Transverse colon (tissue), 4 donors: ENCODE measurements around the gene PRUNE1.

Source experiments
- EP300 ChIP-seq: sonication (generic); formaldehyde crosslinking; IDR thresholded peaks from one replicate; pipeline ENCODE4 v1.6.1; 2017; ENCODE audit warnings: antibody characterized with exemption, low read depth
- POLR2A ChIP-seq: fragments of 450-650 bp; IDR thresholded peaks from one replicate; pipeline ENCODE4 v1.6.1; 2016; ENCODE audit warnings: antibody characterized with exemption, mild to moderate bottlenecking, moderate library complexity
- POLR2AphosphoS5 ChIP-seq, 3 donors: sonication (generic); formaldehyde crosslinking; IDR thresholded peaks; one replicate each; pipeline ENCODE4 v1.6.1; 2016; ENCODE audit warnings: antibody characterized with exemption in 3 of 3
- TF ChIP-seq, protein P1 (sequence below), 5 experiments: fragments of 200-600 bp in 3 of 5; fragments of 450-650 bp in 2 of 5; sonication (generic) in 3 of 5; IDR thresholded peaks; 1 replicate in 2 of 5; 2 replicates in 3 of 5; pipeline ENCODE4 v1.5.1; 2016 to 2017; ENCODE audit warnings: antibody characterized with exemption in 5 of 5, inconsistent platforms in 3 of 5, mild to moderate bottlenecking in 2 of 5, moderate library complexity in 1 of 5

DNA sequence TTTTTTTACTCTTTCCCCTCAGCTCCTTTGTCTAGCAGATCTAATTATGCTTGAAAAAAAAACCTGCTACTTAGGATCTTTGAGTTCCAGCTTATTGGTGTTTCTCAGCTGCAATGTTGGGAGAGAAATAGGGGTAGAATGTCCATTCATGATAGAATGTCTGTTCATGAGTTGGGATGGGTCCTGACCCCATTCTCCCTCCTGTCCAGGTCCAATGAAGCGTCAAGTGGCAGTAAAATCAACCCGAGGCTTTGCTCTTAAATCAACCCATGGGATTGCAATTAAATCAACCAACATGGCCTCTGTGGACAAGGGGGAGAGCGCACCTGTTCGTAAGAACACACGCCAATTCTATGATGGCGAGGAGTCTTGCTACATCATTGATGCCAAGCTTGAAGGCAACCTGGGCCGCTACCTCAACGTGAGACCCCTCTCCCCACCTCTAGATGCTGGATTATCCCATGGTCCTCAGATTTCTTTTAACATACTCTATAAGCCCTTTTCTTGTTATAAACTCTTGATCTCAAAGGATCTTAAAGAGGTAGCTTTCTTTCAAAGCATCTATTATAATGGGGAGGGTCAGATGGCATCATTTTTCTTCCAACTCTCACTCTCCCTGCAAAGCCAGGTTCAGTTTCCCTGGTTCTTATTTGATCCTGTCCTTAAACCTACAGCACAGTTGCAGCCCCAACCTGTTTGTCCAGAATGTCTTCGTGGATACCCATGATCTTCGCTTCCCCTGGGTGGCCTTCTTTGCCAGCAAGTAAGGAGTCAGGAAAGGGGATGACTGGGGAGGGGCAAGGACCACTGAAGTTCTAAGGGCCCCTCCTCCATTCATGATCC is 44.7 kb upstream of the PRUNE1 start:
- TF ChIP-seq, protein P1, sequence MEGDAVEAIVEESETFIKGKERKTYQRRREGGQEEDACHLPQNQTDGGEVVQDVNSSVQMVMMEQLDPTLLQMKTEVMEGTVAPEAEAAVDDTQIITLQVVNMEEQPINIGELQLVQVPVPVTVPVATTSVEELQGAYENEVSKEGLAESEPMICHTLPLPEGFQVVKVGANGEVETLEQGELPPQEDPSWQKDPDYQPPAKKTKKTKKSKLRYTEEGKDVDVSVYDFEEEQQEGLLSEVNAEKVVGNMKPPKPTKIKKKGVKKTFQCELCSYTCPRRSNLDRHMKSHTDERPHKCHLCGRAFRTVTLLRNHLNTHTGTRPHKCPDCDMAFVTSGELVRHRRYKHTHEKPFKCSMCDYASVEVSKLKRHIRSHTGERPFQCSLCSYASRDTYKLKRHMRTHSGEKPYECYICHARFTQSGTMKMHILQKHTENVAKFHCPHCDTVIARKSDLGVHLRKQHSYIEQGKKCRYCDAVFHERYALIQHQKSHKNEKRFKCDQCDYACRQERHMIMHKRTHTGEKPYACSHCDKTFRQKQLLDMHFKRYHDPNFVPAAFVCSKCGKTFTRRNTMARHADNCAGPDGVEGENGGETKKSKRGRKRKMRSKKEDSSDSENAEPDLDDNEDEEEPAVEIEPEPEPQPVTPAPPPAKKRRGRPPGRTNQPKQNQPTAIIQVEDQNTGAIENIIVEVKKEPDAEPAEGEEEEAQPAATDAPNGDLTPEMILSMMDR (IDR thresholded peaks at IDR 0.05), result no peak
- no peak for TF ChIP-seq POLR2A
- no peak for TF ChIP-seq POLR2AphosphoS5 (IDR thresholded peaks at IDR 0.05)
- no peak for TF ChIP-seq EP300
